T follicular helper cell (primary cell): ENCODE measurements around the gene GULP1.
"Not testable (repeated sequence)": the region's sequence is repeated elsewhere in the genome, so short reads cannot be mapped to it uniquely, and the experiment has no call there.

Source experiments
- DNase-seq: peaks from one replicate; pipeline ENCODE4 v3.0.0-alpha.2; 2020; ENCODE audit warnings: low read depth

GULP1 gene

GRCh38 chr2:188292348-188293239 lies 920 bp downstream of the GULP1 start:
- DNase-seq = no peak

- no peak for DNase-seq
These were observed 2.1 kb downstream of the GULP1 start for GRCh38 chr2:188293601-188294351.

- no peak for DNase-seq
These were observed 2.8 kb downstream of the GULP1 start for GRCh38 chr2:188294352-188294926.

GRCh38 chr2:188295067-188295685 lies 3.5 kb downstream of the GULP1 start:
- no peak for DNase-seq

GRCh38 chr2:188297978-188298377 lies 6.3 kb downstream of the GULP1 start:
- DNase-seq = no peak

- not testable (repeated sequence) for DNase-seq
These were observed 7.3 kb downstream of the GULP1 start for GRCh38 chr2:188298937-188299371.

GRCh38 chr2:188303363-188304031 lies 11.8 kb downstream of the GULP1 start:
- no peak for DNase-seq

- no peak for DNase-seq
These were observed 13.6 kb downstream of the GULP1 start for GRCh38 chr2:188305271-188305670.

GRCh38 chr2:188306271-188306670 lies 14.6 kb downstream of the GULP1 start:
- DNase-seq = no peak

GRCh38 chr2:188307850-188308283 lies 16.2 kb downstream of the GULP1 start:
- DNase-seq = no peak

GRCh38 chr2:188308483-188308882 lies 16.8 kb downstream of the GULP1 start:
- no peak for DNase-seq

- DNase-seq = no peak
These were observed 17.7 kb downstream of the GULP1 start for GRCh38 chr2:188309364-188309763.

- no peak for DNase-seq
These were observed 22.8 kb downstream of the GULP1 start for GRCh38 chr2:188314314-188315054.

GRCh38 chr2:188315750-188316149 lies 24.1 kb downstream of the GULP1 start:
- no peak for DNase-seq

GRCh38 chr2:188316342-188316741 lies 24.7 kb downstream of the GULP1 start:
- no peak for DNase-seq

GRCh38 chr2:188316791-188317423 lies 25.2 kb downstream of the GULP1 start:
- DNase-seq = no peak

- no peak for DNase-seq
These were observed 26.6 kb downstream of the GULP1 start for GRCh38 chr2:188318161-188318749.

- DNase-seq = no peak
These were observed 28.2 kb downstream of the GULP1 start for GRCh38 chr2:188319838-188320237.

- DNase-seq = no peak
These were observed 29.2 kb downstream of the GULP1 start for GRCh38 chr2:188320861-188321260.
